HepG2 (cell line): ENCODE results near the gene PBX1. TPM values are rescaled to one million over a fixed set of nuclear protein-coding genes. Genes with fewer than 3 reads are reported as not detected.

Experiments
- ATAC-seq: fragments of 200-7000 bp; cut with Tn5 transposase; 3 replicates; pipeline ENCODE4 v1.9.1; 2020; ENCODE audit warnings: mild to moderate bottlenecking, moderate library complexity
- BruUV-seq: library from RNA; stranded (reverse); fragments of 400-500 nt; replicated peaks from 2 replicates; lab custom pipeline; 2021; lab: Mats Ljungman, UMichigan
- CTCF ChIA-PET: fragments of 300-600 bp; formaldehyde crosslinking; extraction: SDS; loops from one replicate; lab custom pipeline; 2021; ENCODE audit warnings: low total read pairs, inconsistent platforms, low intra/inter-chr PET ratio; lab: Yijun Ruan, JAX
- POLR2A ChIA-PET: fragments of 350-600 bp; sonication (Branson Sonifier 250); formaldehyde crosslinking; loops from one replicate; lab custom pipeline; 2020; ENCODE audit warnings: antibody characterized with exemption, inconsistent platforms; lab: Yijun Ruan, JAX
- DNase-seq: peaks from one replicate; pipeline ENCODE4 v3.0.0-alpha.2; 2015; ENCODE audit warnings: low spot score
- FAIRE-seq: peaks from 3 replicates; lab custom pipeline; 2011; peaks lifted over from hg19 to GRCh38; lab: Jason Lieb, UNC
- H2AFZ ChIP-seq: one replicate; pipeline ENCODE4 v1.6.1; 2011; ENCODE audit warnings: low read length, inconsistent platforms
- H3K27ac ChIP-seq: fragments of 300-600 bp; 3 replicates; pipeline ENCODE4 v1.8.0; 2011; ENCODE audit warnings: mixed run types, mild to moderate bottlenecking, mixed read lengths, low read length, inconsistent platforms; ENCODE audit not compliant: insufficient read depth; ENCODE audit errors: extremely low read length
- H3K27me3 ChIP-seq, 2 experiments: fragments of 200-600 bp in 1 of 2; 2 replicates in 1 of 2; 3 replicates in 1 of 2; pipeline versions ENCODE4 v1.6.0 to v1.8.0; 2011; ENCODE audit warnings: low read length in 2 of 2, mild to moderate bottlenecking in 2 of 2, moderate library complexity in 2 of 2, inconsistent platforms in 1 of 2; ENCODE audit not compliant: insufficient read depth in 2 of 2, control insufficient read depth in 1 of 2
- H3K36me3 ChIP-seq, 2 experiments: fragments of 200-600 bp in 1 of 2; replicated peaks in 1 of 2; 2 replicates in 1 of 2; 3 replicates in 1 of 2; pipeline versions ENCODE4 v1.5.1 to v1.8.0; 2011; ENCODE audit warnings: low read length in 2 of 2, inconsistent platforms in 1 of 2; ENCODE audit not compliant: insufficient read depth in 2 of 2, control insufficient read depth in 1 of 2
- H3K4me1 ChIP-seq: 2 replicates; pipeline ENCODE4 v1.5.1; 2012; ENCODE audit warnings: low read length, inconsistent platforms; ENCODE audit not compliant: insufficient read depth
- H3K4me2 ChIP-seq: 2 replicates; pipeline ENCODE4 v1.6.0; 2011; ENCODE audit warnings: low read depth, low read length, inconsistent platforms
- H3K4me3 ChIP-seq, 3 experiments: fragments of 200-600 bp in 1 of 3; sonication (generic), shearing (Covaris generic) in 1 of 3; replicated peaks in 1 of 3; 2 replicates each; pipeline ENCODE4 v1.5.1; 2011 to 2016; ENCODE audit warnings: low read length in 3 of 3, inconsistent platforms in 2 of 3, low read depth in 2 of 3, mild to moderate bottlenecking in 2 of 3, control low read depth in 1 of 3, mixed read lengths in 1 of 3; ENCODE audit not compliant: insufficient read depth in 1 of 3
- H3K79me2 ChIP-seq: one replicate; pipeline ENCODE4 v1.6.1; 2011; ENCODE audit warnings: low read length, inconsistent platforms; ENCODE audit not compliant: insufficient read depth
- H3K9ac ChIP-seq: 2 replicates; pipeline ENCODE4 v1.6.0; 2011; ENCODE audit warnings: mild to moderate bottlenecking, low read depth, low read length, inconsistent platforms; ENCODE audit not compliant: insufficient read depth
- H3K9me3 ChIP-seq: 2 replicates; pipeline ENCODE4 v1.5.1; 2012; ENCODE audit warnings: mild to moderate bottlenecking, low read length
- H4K20me1 ChIP-seq: 2 replicates; pipeline ENCODE4 v1.6.0; 2011; ENCODE audit warnings: inconsistent platforms, mild to moderate bottlenecking, low read length, moderate library complexity; ENCODE audit not compliant: insufficient read depth
- BCL3 ChIP-seq: sonication (generic); formaldehyde crosslinking; IDR thresholded peaks from 2 replicates; pipeline ENCODE4 v1.5.1; 2020; ENCODE audit warnings: mild to moderate bottlenecking, missing genetic modification reagents, moderate library complexity
- DNMT1 ChIP-seq: sonication (generic); formaldehyde crosslinking; IDR thresholded peaks from 2 replicates; pipeline ENCODE4 v1.5.1; 2020; ENCODE audit warnings: mild to moderate bottlenecking, missing genetic modification reagents
- FOSL2 ChIP-seq: sonication (generic); formaldehyde crosslinking; IDR thresholded peaks from 2 replicates; pipeline ENCODE4 v1.4.0; 2020; ENCODE audit warnings: missing genetic modification reagents
- HMGA1 ChIP-seq: sonication (generic); formaldehyde crosslinking; conservative IDR thresholded peaks from 2 replicates; pipeline ENCODE4 v1.4.0; 2020; ENCODE audit warnings: missing genetic modification reagents
- KDM2A ChIP-seq: sonication (generic); formaldehyde crosslinking; IDR thresholded peaks from 2 replicates; pipeline ENCODE4 v1.4.0; 2020; ENCODE audit warnings: low read depth, missing genetic modification reagents, borderline replicate concordance
- KLF16 ChIP-seq, 2 experiments: sonication (generic) in 1 of 2; formaldehyde crosslinking in 1 of 2; IDR thresholded peaks; 2 replicates each; pipeline versions ENCODE4 v1.6.1 to v1.8.0; 2016 to 2023; ENCODE audit warnings: missing genetic modification reagents in 2 of 2, missing compliant biosample characterization in 1 of 2
- KLF9 ChIP-seq: IDR thresholded peaks from 2 replicates; pipeline ENCODE4 v1.6.1; 2016; ENCODE audit warnings: low read depth
- MAFF ChIP-seq: IDR thresholded peaks from 2 replicates; pipeline ENCODE4 v1.6.1; 2011; ENCODE audit warnings: low read depth, low read length, improper control_type of control experiment
- MAFK ChIP-seq, 2 experiments: IDR thresholded peaks in 1 of 2; conservative IDR thresholded peaks in 1 of 2; 2 replicates each; pipeline ENCODE4 v1.6.1; 2011; ENCODE audit warnings: improper control_type of control experiment in 2 of 2, low read length in 2 of 2
- PPARG ChIP-seq: conservative IDR thresholded peaks from 2 replicates; pipeline ENCODE4 v1.6.1; 2016; ENCODE audit warnings: missing biosample characterization, missing genetic modification reagents
- ZBED4 ChIP-seq: sonication (generic); formaldehyde crosslinking; IDR thresholded peaks from 2 replicates; pipeline ENCODE4 v1.4.0; 2020; ENCODE audit warnings: missing genetic modification reagents, borderline replicate concordance
- ZBTB3 ChIP-seq: sonication (generic); formaldehyde crosslinking; IDR thresholded peaks from 2 replicates; pipeline ENCODE4 v1.4.0; 2020; ENCODE audit warnings: low read depth, mild to moderate bottlenecking, moderate library complexity, missing genetic modification reagents, borderline replicate concordance
- ZIK1 ChIP-seq: sonication (generic); formaldehyde crosslinking; IDR thresholded peaks from 2 replicates; pipeline ENCODE4 v1.5.0; 2020; ENCODE audit warnings: mild to moderate bottlenecking, low read depth, missing genetic modification reagents, borderline replicate concordance
- ZNF337 ChIP-seq: sonication (generic); formaldehyde crosslinking; IDR thresholded peaks from 2 replicates; pipeline ENCODE4 v1.5.1; 2020; ENCODE audit warnings: missing genetic modification reagents, low read depth, mild to moderate bottlenecking, borderline replicate concordance
- ZNF343 ChIP-seq: sonication (generic); formaldehyde crosslinking; IDR thresholded peaks from 2 replicates; pipeline ENCODE4 v1.4.0; 2020; ENCODE audit warnings: mild to moderate bottlenecking, missing genetic modification reagents
- ZNF562 ChIP-seq: sonication (generic); formaldehyde crosslinking; IDR thresholded peaks from 2 replicates; pipeline ENCODE4 v1.8.0; 2022; ENCODE audit warnings: missing genetic modification reagents, borderline replicate concordance
- ZNF724P ChIP-seq: sonication (generic); formaldehyde crosslinking; IDR thresholded peaks from 2 replicates; pipeline ENCODE4 v1.8.0; 2022; ENCODE audit warnings: missing genetic modification reagents, borderline replicate concordance
- ZNF747 ChIP-seq: sonication (generic); formaldehyde crosslinking; IDR thresholded peaks from 2 replicates; pipeline ENCODE4 v1.8.1; 2023; ENCODE audit warnings: missing genetic modification reagents, mild to moderate bottlenecking, borderline replicate concordance
- ZNF776 ChIP-seq: sonication (generic); formaldehyde crosslinking; IDR thresholded peaks from 2 replicates; pipeline ENCODE4 v1.4.0; 2020; ENCODE audit warnings: mild to moderate bottlenecking, missing genetic modification reagents
- ZSCAN29 ChIP-seq: sonication (generic); formaldehyde crosslinking; conservative IDR thresholded peaks from 2 replicates; pipeline ENCODE4 v1.4.0; 2020; ENCODE audit warnings: mild to moderate bottlenecking, missing genetic modification reagents
- WGBS: methylation state at CpG from one replicate; pipeline ENCODE4 v1.1.6; 2017; ENCODE audit warnings: low lambda C conversion rate; 5-methylcytosine and 5-hydroxymethylcytosine counted together
- in situ Hi-C: cut with HindIII; loops from 2 replicates; pipeline ENCODE4 v1.10.0; 2017; ENCODE audit warnings: low pct_unique_long_range_greater_than_20kb; ENCODE audit not compliant: extremely low pct_ligation_motif_present
- intact Hi-C: fragments of 100-400 bp; cut with micrococcal nuclease; formaldehyde crosslinking; loops from one replicate; pipeline ENCODE4 v1.10.0; 2022; ENCODE audit not compliant: unreplicated experiment
- polyA plus RNA-seq, 8 experiments: library from polyadenylated mRNA; depleted of rRNA in 3 of 8; stranded (reverse) in 7 of 8; unstranded in 1 of 8; fragments of >200 nt; fragmentation: Illumina TruSeq in 4 of 8; extraction: Trizol in 4 of 8; gene quantifications; 2 replicates each; pipeline versions ENCODE4 v1.2.1 to v1.2.3, GENCODE V29; 2011 to 2016; ENCODE audit warnings: low read depth in 4 of 8, missing spikeins in 1 of 8, mixed read lengths in 1 of 8; ENCODE audit not compliant: insufficient read depth in 1 of 8
- total RNA-seq, 5 experiments: library from RNA; depleted of rRNA; stranded (reverse); fragments of >200 nt; fragmentation: Illumina TruSeq; extraction: Trizol; gene quantifications; 2 replicates each; pipeline ENCODE4 v1.2.3, GENCODE V29; 2016; ENCODE audit warnings: low read depth in 1 of 5

PBX1 gene
- total and polyA plus RNA-seq, 2 of the 13 experiments (the other 11 are each of a cell fraction or from before 2014, with no cell fraction given): 0.24 TPM; not detected in 1

- in situ Hi-C loops: loop anchor here (10.0 kb wide), 2 partner anchors 1078 to 1198 kb away; no protein-coding TSS in a partner anchor
- no peak overlapping the region for H3K4me3 ChIP-seq
- no peaks in the 10 kb centered on the region for H3K27me3 ChIP-seq
- H3K27ac ChIP-seq: no peak overlapping the region
- no peak overlapping the region for H2AFZ ChIP-seq
- ATAC-seq (no peak), FAIRE-seq (no peak), DNase-seq (peak; percentile 6)
- H3K36me3 ChIP-seq: no peaks in the 10 kb centered on the region
- no peak overlapping the region; the same call in 1 of the 2 replicates for H3K4me2 ChIP-seq
- H3K79me2 ChIP-seq: no peaks in the 10 kb centered on the region
- CTCF ChIA-PET: no interaction called here
- H3K9ac ChIP-seq: no peak overlapping the region
- no TSS peak for BruUV-seq
- WGBS: 3% methylated on average over 3 of the region's 3 CpGs
- intact Hi-C loops: no loop called here
- H3K4me1 ChIP-seq: peaks cover 32% of the 10 kb centered on the region
- POLR2A ChIA-PET: no interaction called here
- no peaks in the 10 kb centered on the region for H3K9me3 ChIP-seq
- no peaks in the 10 kb centered on the region for H4K20me1 ChIP-seq
- TF ChIP-seq KLF9 (CRISPR knock-in tag) (no peak), MAFF (peak; percentile 84), MAFK (conservative IDR thresholded peaks at IDR 0.05 in 1 of 2, IDR thresholded peaks at IDR 0.05 in 1 of 2; ENCODE audit: low read length in 2 of 2) (peak; percentile 85 to 89), ZSCAN29 (no peak), ZIK1 (CRISPR knock-in tag) (no peak), ZNF337 (CRISPR knock-in tag) (no peak), ZNF747 (no peak), ZNF776 (CRISPR knock-in tag) (no peak), ZBED4 (CRISPR knock-in tag) (no peak), HMGA1 (no peak), DNMT1 (CRISPR knock-in tag) (no peak), PPARG (CRISPR knock-in tag) (no peak), KDM2A (CRISPR knock-in tag) (no peak), KLF16 (CRISPR knock-in tag; IDR thresholded peaks at IDR 0.05) (no peak), ZNF724P (no peak), BCL3 (CRISPR knock-in tag) (no peak), ZNF343 (CRISPR knock-in tag) (no peak), ZNF562 (CRISPR knock-in tag) (no peak), FOSL2 (0 out of 2 replicates have a peak, but pooled peaks have one; percentile 29), ZBTB3 (CRISPR knock-in tag) (no peak)
These were observed 54.2 kb downstream of the PBX1 start for GRCh38 chr1:164613176-164613575.
